H9 (cell line): Measurements from ENCODE around the gene MID1. TPM values are rescaled to one million over a fixed set of nuclear protein-coding genes. Genes with fewer than 3 reads are reported as not detected.

Experiments used
- DNase-seq: peaks from one replicate; pipeline ENCODE4 v3.0.0-alpha.2; 2017
- H2AFZ ChIP-seq: one replicate; pipeline ENCODE4 v1.6.1; 2013; ENCODE audit warnings: mild to moderate bottlenecking, low read length, control low read depth, moderate library complexity
- H2AK5ac ChIP-seq: 2 replicates; pipeline ENCODE4 v1.6.1; 2013; ENCODE audit warnings: low read length, control low read depth, mixed read lengths; ENCODE audit not compliant: insufficient read length
- H2BK120ac ChIP-seq: one replicate; pipeline ENCODE4 v1.6.1; 2013; ENCODE audit warnings: low read depth, mild to moderate bottlenecking, low read length, control low read depth, inconsistent platforms; ENCODE audit not compliant: poor library complexity, severe bottlenecking
- H2BK12ac ChIP-seq: 2 replicates; pipeline ENCODE4 v1.6.1; 2013; ENCODE audit warnings: low read length, control low read depth, mixed read lengths, low read depth; ENCODE audit not compliant: insufficient read length
- H2BK15ac ChIP-seq: 2 replicates; pipeline ENCODE4 v1.6.1; 2013; ENCODE audit warnings: low read depth, low read length, control low read depth
- H2BK20ac ChIP-seq: one replicate; pipeline ENCODE4 v1.6.1; 2013; ENCODE audit warnings: low read depth, mild to moderate bottlenecking, low read length, control low read depth, inconsistent platforms; ENCODE audit not compliant: poor library complexity, severe bottlenecking
- H2BK5ac ChIP-seq: 2 replicates; pipeline ENCODE4 v1.6.1; 2013; ENCODE audit warnings: low read length, control low read depth, mixed read lengths; ENCODE audit not compliant: insufficient read length
- H3K14ac ChIP-seq: 2 replicates; pipeline ENCODE4 v1.6.1; 2013; ENCODE audit warnings: low read length, control low read depth; ENCODE audit not compliant: insufficient read depth
- H3K18ac ChIP-seq: 2 replicates; pipeline ENCODE4 v1.6.1; 2013; ENCODE audit warnings: low read depth, mild to moderate bottlenecking, mixed read lengths, low read length, control low read depth; ENCODE audit not compliant: insufficient read length
- H3K23ac ChIP-seq: 2 replicates; pipeline ENCODE4 v1.6.1; 2013; ENCODE audit warnings: low read length, control low read depth, mixed read lengths, low read depth; ENCODE audit not compliant: insufficient read length
- H3K23me2 ChIP-seq: 2 replicates; pipeline ENCODE4 v1.6.1; 2013; ENCODE audit warnings: low read depth, mild to moderate bottlenecking, mixed read lengths, low read length, control low read depth; ENCODE audit not compliant: insufficient read length, poor library complexity, severe bottlenecking
- H3K27ac ChIP-seq: 2 replicates; pipeline ENCODE4 v1.5.1; 2013; ENCODE audit warnings: low read length, control low read depth, mixed read lengths, low read depth; ENCODE audit not compliant: insufficient read length
- H3K27me3 ChIP-seq: 2 replicates; pipeline ENCODE4 v1.6.1; 2013; ENCODE audit warnings: low read length, control low read depth, inconsistent platforms; ENCODE audit not compliant: insufficient read depth
- H3K4ac ChIP-seq: 2 replicates; pipeline ENCODE4 v1.6.1; 2013; ENCODE audit warnings: low read depth, mild to moderate bottlenecking, control low read depth, inconsistent platforms, low read length, moderate library complexity
- H3K4me1 ChIP-seq: 2 replicates; pipeline ENCODE4 v1.6.1; 2013; ENCODE audit warnings: low read length, control low read depth, inconsistent platforms; ENCODE audit not compliant: insufficient read depth
- H3K4me2 ChIP-seq: 2 replicates; pipeline ENCODE4 v1.6.1; 2013; ENCODE audit warnings: low read length, control low read depth, mixed read lengths; ENCODE audit not compliant: insufficient read length, insufficient read depth
- H3K56ac ChIP-seq: 2 replicates; pipeline ENCODE4 v1.6.1; 2013; ENCODE audit warnings: low read depth, mild to moderate bottlenecking, mixed read lengths, low read length, control low read depth; ENCODE audit not compliant: insufficient read length
- H3K79me1 ChIP-seq: 2 replicates; pipeline ENCODE4 v1.6.1; 2013; ENCODE audit warnings: low read depth, mild to moderate bottlenecking, moderate library complexity, low read length, control low read depth, inconsistent platforms; ENCODE audit not compliant: insufficient read depth, poor library complexity, severe bottlenecking
- H3K79me2 ChIP-seq: 2 replicates; pipeline ENCODE4 v1.6.1; 2013; ENCODE audit warnings: low read length, control low read depth, inconsistent platforms; ENCODE audit not compliant: insufficient read depth
- H3K9ac ChIP-seq: 2 replicates; pipeline ENCODE4 v1.6.1; 2013; ENCODE audit warnings: low read length, control low read depth, mixed read lengths; ENCODE audit not compliant: insufficient read length; ENCODE audit errors: extremely low read depth
- H3K9me3 ChIP-seq: one replicate; pipeline ENCODE4 v1.6.1; 2013; ENCODE audit warnings: low read depth, low read length, inconsistent platforms; ENCODE audit not compliant: control insufficient read depth
- H3T11ph ChIP-seq: one replicate; pipeline ENCODE4 v1.6.1; 2013; ENCODE audit warnings: mild to moderate bottlenecking, low read length, control low read depth, inconsistent platforms
- H4K20me1 ChIP-seq: one replicate; pipeline ENCODE4 v1.6.1; 2013; ENCODE audit not compliant: control insufficient read depth, insufficient read length, insufficient read depth
- H4K5ac ChIP-seq: 2 replicates; pipeline ENCODE4 v1.6.1; 2013; ENCODE audit warnings: low read depth, mild to moderate bottlenecking, mixed read lengths, low read length, control low read depth; ENCODE audit not compliant: insufficient read length
- H4K8ac ChIP-seq: replicated peaks from 2 replicates; pipeline ENCODE4 v1.6.1; 2013; ENCODE audit warnings: low read length, control low read depth, mixed read lengths, low read depth; ENCODE audit not compliant: insufficient read length
- H4K91ac ChIP-seq: 2 replicates; pipeline ENCODE4 v1.6.1; 2013; ENCODE audit warnings: low read depth, mild to moderate bottlenecking, moderate library complexity, mixed read lengths, low read length, control low read depth; ENCODE audit not compliant: insufficient read length
- H3K27ac Mint-ChIP-seq, 3 experiments: 2 replicates in 2 of 3; 3 replicates in 1 of 3; pipeline ENCODE4 v1.8.0; 2020 to 2021; ENCODE audit warnings: mixed read lengths in 3 of 3, mild to moderate bottlenecking in 1 of 3, moderate library complexity in 1 of 3
- H3K27me3 Mint-ChIP-seq: 2 replicates; pipeline ENCODE4 v1.8.0; 2021; ENCODE audit warnings: low read depth, mild to moderate bottlenecking, moderate library complexity, mixed read lengths
- H3K36me3 Mint-ChIP-seq, 3 experiments: 2 replicates in 2 of 3; 3 replicates in 1 of 3; pipeline ENCODE4 v1.8.0; 2020 to 2021; ENCODE audit warnings: low read depth in 3 of 3, mixed read lengths in 3 of 3; ENCODE audit not compliant: insufficient read depth in 1 of 3
- H3K4me1 Mint-ChIP-seq, 2 experiments: 2 replicates each; pipeline ENCODE4 v1.8.0; 2020; ENCODE audit warnings: mixed read lengths in 2 of 2
- H3K4me3 Mint-ChIP-seq, 2 experiments: 2 replicates in 1 of 2; 3 replicates in 1 of 2; pipeline ENCODE4 v1.8.0; 2020 to 2021; ENCODE audit warnings: mild to moderate bottlenecking in 2 of 2, mixed read lengths in 2 of 2, moderate library complexity in 1 of 2
- H3K9me3 Mint-ChIP-seq, 2 experiments: 2 replicates in 1 of 2; 3 replicates in 1 of 2; pipeline ENCODE4 v1.8.0; 2020; ENCODE audit warnings: mild to moderate bottlenecking in 2 of 2, mixed read lengths in 2 of 2, moderate library complexity in 1 of 2
- CTCF ChIP-seq: fragments of 200-600 bp; sonication (generic); conservative IDR thresholded peaks from 3 replicates; pipeline ENCODE4 v1.8.0; 2021; ENCODE audit warnings: antibody characterized with exemption, mild to moderate bottlenecking
- WGBS: extraction: QIAGEN DNeasy Blood & Tissue Kit; methylation state at CpG from one replicate; pipeline ENCODE4 v1.1.7; 2013; ENCODE audit warnings: missing lambda C conversion rate, low lambda C conversion rate, mixed read lengths; ENCODE audit not compliant: insufficient read length; ENCODE audit errors: extremely low coverage; 5-methylcytosine and 5-hydroxymethylcytosine counted together
- total RNA-seq: library from RNA; stranded (reverse); gene quantifications from 2 replicates; pipeline ENCODE4 v1.2.1, GENCODE V29; 2021

Gene MID1
- total RNA-seq, 1 experiment from 2014 or later: 32.9 TPM

GRCh38 chrX:10501611-10502010 lies 118.8 kb downstream of the MID1 start:
- Histone ChIP-seq H3T11ph (no peak overlapping the region), H3K4me1 (peaks cover under 1% of the 10 kb centered on the region; the same call in 1 of the 2 replicates), H3K79me1 (peaks cover 2% of the 10 kb centered on the region), H2BK20ac (no peak overlapping the region), H3K9me3 (no peaks in the 10 kb centered on the region), H2BK5ac (no peak overlapping the region), H2BK15ac (no peak overlapping the region), H3K27ac (no peak overlapping the region), H3K18ac (no peak overlapping the region), H3K56ac (no peak overlapping the region), H2BK120ac (no peak overlapping the region), H3K23me2 (no peaks in the 10 kb centered on the region), H4K5ac (no peak overlapping the region), H3K23ac (no peak overlapping the region), H4K8ac (no peak overlapping the region), H4K91ac (no peak overlapping the region), H2BK12ac (no peak overlapping the region), H3K79me2 (peaks cover 8% of the 10 kb centered on the region; the same call in 1 of the 2 replicates), H2AFZ (no peak overlapping the region), H3K4ac (no peak overlapping the region), H3K27me3 (no peaks in the 10 kb centered on the region; the same call in 1 of the 2 replicates), H4K20me1 (no peaks in the 10 kb centered on the region), H3K4me2 (no peak overlapping the region), H3K9ac (no peak overlapping the region), H2AK5ac (no peak overlapping the region), H3K14ac (no peak overlapping the region)
- H3K4me3 Mint-ChIP-seq: no peak overlapping the region
- no peak for TF ChIP-seq CTCF
- H3K36me3 Mint-ChIP-seq: peaks cover 5 to 35% (median 20%) of the 10 kb centered on the region in 3 experiments; a peak in 6 of 7 replicates
- no peaks in the 10 kb centered on the region for H3K27me3 Mint-ChIP-seq
- WGBS: no CpG with 5 or more reads among the region's 6 CpGs
- H3K27ac Mint-ChIP-seq: no peak overlapping the region
- DNase-seq: no peak
- H3K9me3 Mint-ChIP-seq: peaks cover 30 to 34% of the 10 kb centered on the region in 2 experiments
- peaks cover 4 to 10% of the 10 kb centered on the region in 2 experiments; a peak in 3 of 4 replicates for H3K4me1 Mint-ChIP-seq
